GM08714 (cell line): ENCODE measurements around the gene CCDC141.

ENCODE experiments used
- H3K4me3 ChIP-seq: fragments of 200-500 bp; sonication (Bioruptor generic); 2 replicates; pipeline ENCODE4 v1.5.1; 2014; ENCODE audit warnings: mild to moderate bottlenecking, low read length, inconsistent platforms
- ZNF274 ChIP-seq: IDR thresholded peaks from 2 replicates; pipeline ENCODE4 v1.6.1; 2012; ENCODE audit warnings: mild to moderate bottlenecking, low read depth, low read length

Gene CCDC141

DNA sequence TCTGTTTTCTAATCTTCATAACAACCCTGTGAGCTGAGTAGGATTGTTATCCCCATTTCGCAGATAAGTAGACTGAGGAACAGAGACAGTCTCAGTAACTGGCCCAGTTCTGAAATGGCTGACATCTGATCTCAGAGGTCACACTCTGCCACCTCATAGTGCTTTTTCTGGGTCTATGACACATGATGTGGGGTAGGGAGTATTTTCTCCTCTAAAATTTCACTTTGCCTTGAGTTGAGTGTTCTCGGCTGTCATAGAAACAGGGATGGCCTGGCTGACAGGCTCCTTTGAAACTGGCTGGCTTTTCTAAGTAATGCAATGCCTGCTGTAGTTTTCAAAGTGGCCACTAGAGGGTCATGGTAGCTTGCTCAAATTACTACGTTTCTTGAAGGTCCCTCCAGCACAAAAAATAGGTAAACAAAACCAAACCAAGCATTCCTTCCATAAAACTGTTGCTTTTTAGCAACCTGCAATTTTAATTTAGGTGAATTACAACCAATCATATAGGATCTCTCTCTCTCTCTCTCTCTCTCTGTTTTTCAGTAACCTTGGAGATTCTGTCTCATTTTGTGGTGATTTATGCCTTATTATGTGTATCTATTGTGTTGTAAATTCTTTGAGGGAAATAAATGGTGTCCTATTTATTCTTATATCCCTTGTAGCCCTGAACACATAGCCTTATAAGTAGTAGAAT lies 158.5 kb downstream of the CCDC141 start:
- no peak for TF ChIP-seq ZNF274
- no peak overlapping the region for H3K4me3 ChIP-seq

DNA sequence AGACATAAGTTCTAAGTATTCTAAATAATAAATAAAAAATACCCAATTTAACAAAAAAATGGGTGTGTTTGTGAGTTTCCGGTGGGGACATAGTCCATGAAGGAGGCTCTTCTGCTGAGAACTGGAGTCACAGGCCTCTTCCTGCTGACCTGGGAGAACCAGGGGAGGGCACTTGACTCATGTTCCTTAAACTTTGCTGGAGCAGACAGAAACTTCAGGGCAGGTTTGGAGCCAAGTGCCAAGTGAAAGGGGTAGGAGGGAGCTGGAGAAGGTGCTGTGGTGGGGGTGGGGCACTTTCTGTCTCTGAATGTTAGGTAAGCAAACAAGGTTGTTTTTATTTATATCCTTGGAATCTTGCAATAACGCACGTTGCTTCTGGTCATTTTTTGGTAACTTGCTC lies 163.9 kb downstream of the CCDC141 start:
- no peak for TF ChIP-seq ZNF274
- no peak overlapping the region for H3K4me3 ChIP-seq

DNA sequence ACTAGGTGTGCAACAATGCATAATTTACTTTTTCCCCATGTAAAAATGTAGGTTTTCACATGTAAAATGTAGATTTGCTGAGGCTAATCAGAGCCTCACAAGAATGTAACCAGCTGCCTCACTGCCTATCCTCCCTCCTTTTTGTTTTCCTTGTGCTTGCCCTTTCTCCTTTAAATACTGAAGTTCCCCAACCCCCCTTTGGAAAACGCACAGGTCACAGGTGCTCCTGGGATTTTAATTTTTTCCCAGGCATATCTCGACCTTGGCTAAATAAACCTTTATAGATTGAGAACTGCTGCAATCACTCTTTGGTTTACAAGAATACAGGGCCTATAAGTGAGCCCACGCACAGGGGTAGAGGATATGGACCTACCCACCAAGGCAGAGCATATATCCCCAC lies 165.5 kb downstream of the CCDC141 start:
- H3K4me3 ChIP-seq: no peak overlapping the region
- TF ChIP-seq ZNF274: no peak

DNA sequence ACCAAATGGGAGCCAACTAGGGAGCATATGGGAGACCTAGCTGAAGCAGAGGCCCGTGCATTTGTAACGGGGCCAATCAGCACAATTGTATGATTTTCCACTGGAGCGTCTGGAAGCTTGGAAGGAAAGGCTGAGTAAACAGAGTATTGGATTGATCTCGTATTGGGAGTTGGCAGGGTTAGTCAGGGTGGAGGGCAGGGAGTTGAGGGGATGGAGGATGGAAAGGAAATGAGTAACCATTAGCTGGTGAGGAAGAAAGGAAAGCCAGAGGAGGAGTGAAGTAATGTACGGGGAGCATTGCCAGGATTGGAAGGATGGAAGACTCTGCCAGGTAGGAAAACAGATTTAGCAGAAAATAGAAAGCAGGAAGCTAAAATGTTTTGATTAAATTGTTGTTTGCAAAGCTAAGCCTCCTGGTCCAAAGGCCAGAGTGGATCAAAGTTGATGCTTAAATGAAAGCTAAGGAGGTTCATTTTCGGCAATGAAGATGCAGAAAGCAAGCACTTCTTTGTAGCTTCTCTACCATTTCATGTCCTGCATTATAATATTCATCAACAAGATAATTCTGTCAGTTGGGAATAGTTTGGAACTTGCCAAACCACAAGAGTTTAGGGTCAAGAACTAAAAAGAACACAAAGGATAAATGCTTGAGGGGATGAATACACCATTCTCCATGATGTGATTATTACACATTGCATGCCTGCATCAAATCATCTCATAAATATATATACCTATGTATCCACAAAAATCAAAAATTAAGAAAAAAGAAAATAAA lies 167.1 kb downstream of the CCDC141 start:
- no peak overlapping the region for H3K4me3 ChIP-seq
- no peak for TF ChIP-seq ZNF274

DNA sequence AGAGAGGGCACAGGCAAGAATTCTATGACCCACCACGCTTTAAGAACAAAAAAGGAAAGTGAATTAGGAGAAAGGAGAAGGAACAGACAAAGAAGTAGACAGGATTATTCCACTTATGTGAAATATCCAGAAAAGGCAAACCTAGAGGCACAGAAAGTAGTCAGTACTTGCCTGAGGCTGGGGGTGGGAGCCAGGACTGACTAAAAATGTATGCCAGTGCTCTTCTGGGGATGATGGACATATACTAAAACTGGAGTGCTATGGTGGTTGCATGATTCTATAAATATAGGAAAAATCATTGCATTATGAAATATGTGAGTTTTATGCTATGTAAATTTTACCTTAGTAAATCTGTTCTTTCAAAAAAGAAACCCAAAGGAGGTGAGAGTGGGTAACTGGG lies 168.9 kb downstream of the CCDC141 start:
- TF ChIP-seq ZNF274: no peak
- H3K4me3 ChIP-seq: no peak overlapping the region

DNA sequence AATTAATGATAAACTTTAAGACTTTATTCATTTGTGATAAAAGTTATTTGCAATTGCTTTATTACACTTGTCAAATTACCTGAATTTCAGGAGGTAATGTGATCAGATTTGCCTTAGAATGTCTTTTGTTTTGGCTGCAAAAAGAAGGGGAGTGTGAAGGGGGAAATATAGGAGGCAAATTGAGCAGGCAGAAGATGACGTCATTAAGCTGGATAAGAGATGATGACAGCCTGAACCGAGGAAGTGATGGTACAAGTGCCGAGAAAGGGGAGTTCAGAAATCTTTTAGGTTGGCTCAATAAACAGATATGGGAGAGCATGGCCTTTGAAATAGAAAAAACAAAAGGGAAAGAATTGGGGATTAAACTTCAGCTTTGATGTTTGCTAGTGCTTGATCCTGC lies 169.7 kb downstream of the CCDC141 start:
- no peak overlapping the region for H3K4me3 ChIP-seq
- no peak for TF ChIP-seq ZNF274

DNA sequence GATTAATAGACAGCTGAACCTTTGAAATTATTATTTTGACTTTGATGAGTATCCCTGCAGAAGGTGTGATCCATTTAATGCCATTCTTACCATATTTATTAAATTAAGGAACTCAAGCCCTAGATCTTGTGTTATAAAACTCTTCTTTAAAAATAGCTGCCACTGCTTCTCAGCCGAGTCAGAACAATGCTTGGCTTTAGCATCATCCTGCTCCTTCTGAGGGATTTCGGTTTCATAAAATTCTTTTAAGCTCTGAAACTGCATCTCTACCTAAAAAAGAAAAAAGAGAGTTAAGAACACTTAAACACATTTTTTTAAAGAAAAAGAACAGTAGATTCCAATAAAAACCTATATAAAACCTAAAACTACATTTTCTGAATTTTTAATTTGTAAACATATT lies 172.1 kb downstream of the CCDC141 start:
- H3K4me3 ChIP-seq: no peak overlapping the region
- no peak for TF ChIP-seq ZNF274

DNA sequence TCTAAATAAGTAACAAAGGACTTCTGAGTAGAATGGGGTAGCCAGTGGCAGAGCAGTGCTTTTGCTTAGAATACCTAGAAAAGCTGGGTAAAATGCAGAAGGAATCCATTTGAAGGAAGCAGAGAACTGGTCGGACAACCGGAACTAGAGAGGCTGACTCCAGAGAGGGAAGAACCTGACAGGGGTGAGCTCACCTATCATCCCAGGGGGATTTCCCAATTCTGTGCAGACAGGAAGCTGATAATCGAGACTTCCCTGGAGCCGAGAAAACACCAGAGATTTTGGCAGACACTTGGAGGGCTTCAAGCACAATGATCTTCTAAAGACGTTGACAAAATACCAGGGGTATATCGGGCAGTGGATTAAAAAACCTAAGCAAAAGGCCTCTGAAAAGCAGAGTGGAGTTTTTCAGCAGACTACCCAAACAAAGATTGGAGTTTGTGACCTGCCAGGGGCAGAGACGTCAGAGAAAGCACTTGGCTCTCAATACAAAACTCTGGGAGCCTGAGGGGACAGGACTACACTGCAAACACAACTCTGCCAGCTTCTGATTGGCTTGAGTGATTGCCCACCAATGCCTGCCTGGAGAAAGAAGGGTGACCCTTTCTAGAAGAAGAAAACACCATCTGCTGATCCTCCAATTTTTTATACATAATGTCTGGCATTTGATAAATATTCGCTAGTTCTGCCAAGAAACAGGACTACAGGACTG lies 175.3 kb downstream of the CCDC141 start:
- no peak for TF ChIP-seq ZNF274
- no peak overlapping the region for H3K4me3 ChIP-seq

DNA sequence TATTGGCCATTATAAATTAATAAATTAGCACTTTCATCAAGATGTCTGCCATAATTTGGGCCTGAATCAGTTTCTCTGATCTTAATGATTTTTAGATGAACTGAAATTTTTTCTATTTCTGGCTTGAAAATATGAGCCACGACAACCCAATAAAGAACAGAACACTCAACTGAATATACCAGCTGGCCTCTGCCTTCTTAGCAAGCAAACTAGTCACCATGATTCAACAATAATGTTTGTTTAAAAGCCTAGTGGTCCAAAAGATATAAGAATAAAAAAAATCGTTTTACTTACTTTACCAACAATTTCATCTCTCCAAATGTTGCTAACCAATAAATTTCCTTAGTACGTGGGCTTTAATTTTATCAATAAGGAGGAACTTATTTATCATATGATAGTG lies 176.0 kb downstream of the CCDC141 start:
- no peak for TF ChIP-seq ZNF274
- no peak overlapping the region for H3K4me3 ChIP-seq

DNA sequence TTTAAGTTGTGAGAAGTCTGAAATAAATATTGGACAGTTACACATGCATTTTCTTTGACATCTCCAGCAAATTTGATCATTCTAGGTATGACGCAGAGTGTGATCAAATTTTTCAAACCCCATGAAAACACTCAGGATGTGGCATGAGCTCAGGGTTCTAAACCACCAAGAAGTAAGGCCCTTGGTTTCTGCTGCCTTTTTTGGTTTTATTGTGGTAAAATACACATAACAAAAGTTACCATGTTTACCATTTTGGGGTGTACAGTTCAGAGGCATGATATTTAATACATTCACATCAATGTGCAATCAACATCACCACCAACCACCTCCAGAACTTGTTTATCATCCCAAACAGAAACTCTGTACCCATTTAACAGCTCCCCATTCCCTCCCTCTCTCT lies 178.4 kb downstream of the CCDC141 start:
- TF ChIP-seq ZNF274: no peak
- H3K4me3 ChIP-seq: no peak overlapping the region

DNA sequence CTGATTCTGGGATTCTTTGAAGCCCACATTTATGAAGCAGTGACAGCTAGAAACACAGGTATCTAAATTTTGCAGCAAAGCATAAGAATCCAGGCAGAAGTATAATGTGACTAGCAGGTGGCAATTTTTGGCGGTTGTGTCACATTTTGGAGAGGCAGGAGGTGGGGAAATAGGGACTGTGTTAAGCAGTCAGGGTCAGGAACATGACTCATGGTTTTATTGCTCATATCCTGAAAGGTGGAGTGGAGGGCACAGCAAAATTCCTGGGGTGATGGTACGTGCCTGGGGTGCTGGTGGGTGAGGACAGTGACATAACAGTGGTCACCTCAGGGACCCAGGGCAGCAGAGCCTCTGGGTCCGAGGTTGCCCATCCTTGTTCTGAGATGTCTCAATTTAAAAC lies 179.2 kb downstream of the CCDC141 start:
- no peak overlapping the region for H3K4me3 ChIP-seq
- TF ChIP-seq ZNF274: no peak

DNA sequence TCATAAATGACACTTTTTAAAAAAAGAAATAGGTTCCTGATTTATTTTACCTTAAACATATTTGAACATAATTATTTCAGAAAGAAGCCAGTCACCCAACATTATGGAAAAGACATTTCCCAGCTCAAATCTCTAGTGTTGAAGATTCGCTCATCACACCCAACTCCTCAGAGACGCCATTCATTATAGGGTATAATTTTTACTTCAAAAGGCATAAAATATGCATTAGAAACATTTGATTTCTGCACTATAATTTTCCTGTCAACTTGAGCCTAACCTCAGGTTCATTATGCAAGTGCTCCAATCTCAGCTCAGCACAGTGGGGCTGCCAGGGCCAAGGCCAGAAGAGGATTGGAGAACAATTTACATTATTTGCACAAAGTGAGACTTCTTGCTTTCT lies 183.9 kb downstream of the CCDC141 start:
- no peak overlapping the region for H3K4me3 ChIP-seq
- no peak for TF ChIP-seq ZNF274

DNA sequence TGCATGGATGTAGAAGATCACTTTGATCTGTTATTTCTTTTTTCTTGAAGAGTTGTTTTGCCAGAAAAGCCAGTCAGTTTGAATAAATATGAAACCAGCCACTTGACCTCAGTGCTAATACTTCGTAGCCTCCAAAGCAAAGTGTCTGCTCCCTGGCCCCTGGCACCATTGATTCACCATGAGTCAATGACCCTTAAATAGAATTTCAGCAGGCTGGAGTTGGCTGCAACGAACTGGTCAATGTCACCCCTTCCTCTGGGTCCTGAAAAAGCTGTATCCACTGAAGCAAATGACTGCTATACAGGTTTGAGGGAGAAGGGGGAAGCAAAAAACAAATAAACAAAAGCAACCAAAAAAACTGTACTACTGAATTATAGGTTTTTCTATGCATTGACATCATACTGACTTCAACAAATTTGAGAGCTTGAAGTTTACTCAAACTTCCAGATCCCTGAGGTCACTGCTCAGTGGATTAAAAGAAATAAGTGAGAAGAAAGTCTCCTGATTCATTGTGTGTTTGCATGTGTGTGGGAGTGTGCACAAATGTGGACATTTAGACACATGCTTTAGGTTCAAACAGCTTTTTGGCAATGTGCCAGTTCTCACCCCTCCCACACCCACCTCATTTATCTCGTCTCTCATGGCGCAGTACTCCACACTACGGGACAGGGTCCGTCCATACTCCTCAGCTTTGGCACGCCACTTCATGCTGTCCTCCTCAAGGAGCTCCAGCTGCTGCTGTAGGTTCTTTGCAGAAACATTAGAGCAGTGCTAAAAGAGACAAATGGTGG lies 184.6 kb downstream of the CCDC141 start:
- H3K4me3 ChIP-seq: no peak overlapping the region
- no peak for TF ChIP-seq ZNF274

DNA sequence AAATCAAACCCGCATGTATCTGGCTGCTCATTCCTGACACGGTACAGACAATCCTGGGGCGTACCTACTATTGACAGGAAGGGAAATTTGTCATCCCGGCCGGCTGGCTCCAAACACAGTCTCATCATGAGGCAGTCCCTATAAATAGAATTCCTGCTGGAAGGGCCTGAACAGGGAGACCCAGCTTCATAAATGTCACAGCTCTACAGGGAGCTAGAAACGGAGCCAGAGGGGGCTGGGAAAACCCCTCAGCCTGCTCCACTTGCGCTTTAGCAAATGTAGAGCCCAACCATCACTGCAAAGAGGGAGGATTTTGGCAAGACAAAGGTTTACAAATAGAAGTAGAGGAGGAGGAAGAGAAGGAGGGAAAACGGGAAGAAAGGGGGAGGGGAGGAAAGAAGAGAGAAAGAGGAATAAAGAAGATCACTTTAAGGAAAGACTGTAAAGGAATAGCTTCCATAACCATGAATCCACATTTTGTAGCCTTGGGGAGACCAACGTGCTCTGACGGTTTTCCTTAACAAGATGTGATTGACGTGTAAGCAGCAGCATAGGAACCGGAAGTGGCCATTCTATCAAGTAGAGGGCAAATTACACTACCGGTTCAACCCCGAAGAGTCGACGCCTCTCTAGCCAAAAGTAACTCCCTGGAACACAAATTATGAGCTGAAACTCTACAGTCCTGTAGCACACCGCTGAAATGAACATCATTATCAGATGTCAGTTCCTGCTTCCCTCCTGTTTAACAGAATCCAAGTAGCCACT lies 185.9 kb downstream of the CCDC141 start:
- H3K4me3 ChIP-seq: no peak overlapping the region
- TF ChIP-seq ZNF274: no peak
